ENCODE results near the gene ECE1.

The ECE1 gene

GRCh38 chr1:21337454-21337927 is 47.2 kb upstream of the ECE1 start:
- POLR2A ChIA-PET = interaction anchor here (1.0 to 1.2 kb wide), 2 partner anchors 13 to 46 kb away, joined by 3 read pairs; no protein-coding TSS in a partner anchor
- TF ChIP-seq FOXA1 (IDR thresholded peaks at IDR 0.05) (no peak), LEF1 (IDR thresholded peaks at IDR 0.05; ENCODE audit: borderline replicate concordance) (no peak), FOXK2 (IDR thresholded peaks at IDR 0.05) (no peak), FOXM1 (IDR thresholded peaks at IDR 0.05; ENCODE audit: borderline replicate concordance) (no peak), L3MBTL2 (conservative IDR thresholded peaks at IDR 0.05) (no peak), ARNT (IDR thresholded peaks at IDR 0.05) (no peak), CTBP1 (IDR thresholded peaks at IDR 0.05; ENCODE audit: borderline replicate concordance) (no peak)
- DNase-seq (ENCODE audit: extremely low spot score) = no peak
- CTCF ChIA-PET = interaction anchor here (0.6 to 4.8 kb wide), 5 partner anchors 13 to 729 kb away, joined by 3 to 21 read pairs (median 6); no protein-coding TSS in a partner anchor

- CTCF ChIA-PET = interaction anchor here (0.6 to 4.8 kb wide), 3 partner anchors 15 to 729 kb away, joined by 3 to 21 read pairs (median 12); no protein-coding TSS in a partner anchor
- DNase-seq (ENCODE audit: extremely low spot score) = no peak
- POLR2A ChIA-PET = no interaction called here
- TF ChIP-seq SP1 (IDR thresholded peaks at IDR 0.05) (no peak), NFRKB (IDR thresholded peaks at IDR 0.05) (no peak), PKNOX1 (IDR thresholded peaks at IDR 0.05) (no peak), FOXK2 (IDR thresholded peaks at IDR 0.05) (no peak), LEF1 (IDR thresholded peaks at IDR 0.05; ENCODE audit: borderline replicate concordance) (no peak), ELF4 (IDR thresholded peaks at IDR 0.05) (no peak), TARDBP (IDR thresholded peaks at IDR 0.05) (no peak), HDGF (IDR thresholded peaks at IDR 0.05; ENCODE audit: borderline replicate concordance) (no peak), ZNF384 (IDR thresholded peaks at IDR 0.05) (no peak), FOXA1 (IDR thresholded peaks at IDR 0.05) (no peak), BHLHE40 (IDR thresholded peaks at IDR 0.05; ENCODE audit: borderline replicate concordance) (no peak), SUZ12 (IDR thresholded peaks at IDR 0.05) (no peak), CTBP1 (IDR thresholded peaks at IDR 0.05; ENCODE audit: borderline replicate concordance) (no peak), L3MBTL2 (conservative IDR thresholded peaks at IDR 0.05) (no peak), FOXM1 (IDR thresholded peaks at IDR 0.05; ENCODE audit: borderline replicate concordance) (no peak)
Measured at GRCh38 chr1:21337010-21337437, 46.8 kb upstream of the ECE1 start.

- TF ChIP-seq ARNT (IDR thresholded peaks at IDR 0.05) (no peak), FOXA1 (IDR thresholded peaks at IDR 0.05) (no peak), LEF1 (IDR thresholded peaks at IDR 0.05; ENCODE audit: borderline replicate concordance) (no peak), FOXK2 (IDR thresholded peaks at IDR 0.05) (no peak), ELF4 (IDR thresholded peaks at IDR 0.05) (no peak), TARDBP (IDR thresholded peaks at IDR 0.05) (no peak), SUZ12 (IDR thresholded peaks at IDR 0.05) (no peak), FOXM1 (IDR thresholded peaks at IDR 0.05; ENCODE audit: borderline replicate concordance) (no peak)
- CTCF ChIA-PET = interaction anchor here (1.2 to 4.8 kb wide), 2 partner anchors 65 to 81 kb away, joined by 6 to 21 read pairs; no protein-coding TSS in a partner anchor
- POLR2A ChIA-PET = no interaction called here
- no peak for DNase-seq (ENCODE audit: extremely low spot score)
Measured at GRCh38 chr1:21335750-21336224, 45.5 kb upstream of the ECE1 start.

GRCh38 chr1:21335088-21335691 is 44.9 kb upstream of the ECE1 start:
- TF ChIP-seq LEF1 (IDR thresholded peaks at IDR 0.05; ENCODE audit: borderline replicate concordance) (no peak), CTBP1 (IDR thresholded peaks at IDR 0.05; ENCODE audit: borderline replicate concordance) (no peak), HDGF (IDR thresholded peaks at IDR 0.05; ENCODE audit: borderline replicate concordance) (no peak), FOXA1 (IDR thresholded peaks at IDR 0.05) (no peak), ARNT (IDR thresholded peaks at IDR 0.05) (no peak), PKNOX1 (IDR thresholded peaks at IDR 0.05) (no peak), FOXM1 (IDR thresholded peaks at IDR 0.05; ENCODE audit: borderline replicate concordance) (no peak), BHLHE40 (IDR thresholded peaks at IDR 0.05; ENCODE audit: borderline replicate concordance) (no peak)
- ChIA-PET POLR2A (no interaction called here), CTCF (interaction anchor here (1.2 to 4.8 kb wide), 2 partner anchors 64 to 80 kb away, joined by 6 to 21 read pairs; no protein-coding TSS in a partner anchor)
- no peak for DNase-seq (ENCODE audit: extremely low spot score)

GRCh38 chr1:21334214-21335087 is 44.2 kb upstream of the ECE1 start:
- DNase-seq (ENCODE audit: extremely low spot score) = peak; percentile 71
- POLR2A ChIA-PET = interaction anchor here (1.0 kb wide), 1 partner anchor 11 kb away, joined by 3 read pairs; no protein-coding TSS in a partner anchor
- CTCF ChIA-PET = interaction anchor here (1.2 to 4.8 kb wide), 3 partner anchors 10 to 79 kb away, joined by 6 to 21 read pairs (median 6); no protein-coding TSS in a partner anchor
- TF ChIP-seq L3MBTL2 (conservative IDR thresholded peaks at IDR 0.05) (no peak), NFRKB (IDR thresholded peaks at IDR 0.05) (no peak), FOXK2 (IDR thresholded peaks at IDR 0.05) (no peak), ARNT (IDR thresholded peaks at IDR 0.05) (no peak), SP1 (IDR thresholded peaks at IDR 0.05) (no peak), ELF4 (IDR thresholded peaks at IDR 0.05) (no peak), ZNF384 (IDR thresholded peaks at IDR 0.05) (no peak), FOXA1 (IDR thresholded peaks at IDR 0.05) (no peak), TARDBP (IDR thresholded peaks at IDR 0.05) (no peak), HDGF (IDR thresholded peaks at IDR 0.05; ENCODE audit: borderline replicate concordance) (no peak), LEF1 (IDR thresholded peaks at IDR 0.05; ENCODE audit: borderline replicate concordance) (no peak), SUZ12 (IDR thresholded peaks at IDR 0.05) (no peak), PKNOX1 (IDR thresholded peaks at IDR 0.05) (no peak)

Measured in HEK293T (cell line).